Forelimb muscle (tissue), 1 donor: ENCODE results near the gene SELENOI. TPM values are rescaled to one million over a fixed set of nuclear protein-coding genes. Genes with fewer than 3 reads are reported as not detected.
"Not testable (repeated sequence)": the region's sequence is repeated elsewhere in the genome, so short reads cannot be mapped to it uniquely, and the experiment has no call there.

Experiments
- DNase-seq: peaks from one replicate; pipeline ENCODE4 v3.0.0-alpha.2; 2013; ENCODE audit warnings: low read depth
- polyA plus RNA-seq: library from polyadenylated mRNA; unstranded; fragments of 120-200 nt; gene quantifications from one replicate; pipeline ENCODE4 v1.2.1, GENCODE V29; 2013; ENCODE audit not compliant: insufficient read length

The SELENOI gene
- polyA plus RNA-seq, 1 donor = 10.4 TPM

DNA sequence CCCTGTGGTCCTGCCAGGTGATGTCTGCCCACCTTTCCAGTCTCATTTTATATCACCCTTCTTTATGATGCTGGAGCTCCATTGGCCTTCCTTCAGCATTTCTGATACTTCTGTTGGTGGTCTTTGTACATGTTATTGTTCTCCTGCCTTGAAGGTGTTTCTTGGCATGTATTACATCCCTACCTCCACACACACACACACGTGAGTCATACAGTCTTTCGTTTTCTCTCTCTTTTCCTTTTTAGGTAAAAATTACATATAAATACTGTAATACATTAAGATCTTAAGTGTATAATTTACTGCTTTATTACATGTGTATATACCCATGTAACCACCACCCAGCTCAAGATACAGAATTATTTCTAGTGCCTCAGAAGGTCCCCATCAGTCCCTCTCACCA, 10.8 kb downstream of the SELENOI start:
- no peak for DNase-seq

DNA sequence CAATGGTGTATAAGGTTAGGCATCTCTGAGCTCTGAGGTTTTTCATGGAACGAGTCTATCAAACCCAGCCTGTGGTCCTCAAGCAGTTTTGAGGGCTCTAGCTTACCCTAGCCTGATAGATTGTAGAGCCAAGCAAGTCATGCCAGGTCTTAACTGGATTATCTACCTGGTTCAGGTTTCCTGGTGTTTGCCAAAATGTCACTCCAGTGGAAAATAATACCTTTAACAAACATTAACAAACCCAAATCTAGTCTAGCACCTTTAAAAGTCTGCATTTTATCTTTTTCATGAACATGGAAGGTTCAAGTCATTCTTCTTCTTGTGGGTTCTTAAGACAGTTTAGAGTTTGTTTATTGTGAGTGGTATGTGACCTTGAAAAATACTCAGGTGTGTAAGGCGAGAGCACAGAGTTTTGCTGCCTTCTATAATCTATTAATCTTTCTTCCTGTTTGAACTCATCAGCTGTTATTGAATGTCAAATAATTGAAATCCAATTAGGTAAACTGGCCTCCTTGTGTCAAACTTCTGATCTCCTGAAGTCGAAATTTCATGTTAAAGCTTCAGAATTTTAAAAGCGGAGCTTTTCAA, 14.0 kb downstream of the SELENOI start:
- DNase-seq = no peak

DNA sequence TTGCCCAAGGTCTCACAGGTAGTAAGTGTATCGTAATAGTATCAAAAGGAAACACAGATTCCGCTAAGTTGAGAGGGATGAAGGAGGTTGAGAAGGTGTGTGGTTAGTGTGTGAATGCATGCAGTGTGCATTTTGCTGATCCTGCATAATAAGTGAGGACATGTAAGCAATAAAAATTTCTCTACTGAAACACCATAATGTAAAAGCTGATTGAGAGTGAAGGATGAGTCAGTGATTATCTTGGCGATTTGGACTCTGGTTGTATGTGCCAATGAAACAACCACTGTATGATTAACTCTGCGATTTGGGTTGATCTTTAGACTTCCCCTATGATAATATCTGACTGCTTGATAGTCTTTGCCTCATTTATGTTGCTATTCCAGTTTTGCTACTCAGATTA, 17.4 kb downstream of the SELENOI start:
- no peak for DNase-seq

DNA sequence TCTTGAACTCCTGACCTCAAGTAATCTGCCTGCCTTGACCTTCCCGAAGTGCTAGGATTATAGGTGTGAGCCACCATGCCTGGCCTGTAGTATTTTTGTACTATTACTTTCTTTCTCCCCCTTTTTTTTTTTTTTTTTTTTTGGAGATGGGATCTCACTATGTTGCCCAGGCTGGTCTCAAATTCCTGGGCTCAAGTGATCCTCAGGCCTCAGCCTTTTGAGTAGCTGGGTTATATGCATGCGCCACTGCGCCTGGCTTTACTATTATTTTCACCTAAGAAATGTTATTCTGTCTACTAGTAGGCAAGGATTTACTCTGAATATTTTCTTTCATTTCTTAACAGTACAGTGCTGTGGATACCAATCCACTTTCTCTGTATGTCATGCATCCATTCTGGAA, 18.0 kb downstream of the SELENOI start:
- DNase-seq = no peak

DNA sequence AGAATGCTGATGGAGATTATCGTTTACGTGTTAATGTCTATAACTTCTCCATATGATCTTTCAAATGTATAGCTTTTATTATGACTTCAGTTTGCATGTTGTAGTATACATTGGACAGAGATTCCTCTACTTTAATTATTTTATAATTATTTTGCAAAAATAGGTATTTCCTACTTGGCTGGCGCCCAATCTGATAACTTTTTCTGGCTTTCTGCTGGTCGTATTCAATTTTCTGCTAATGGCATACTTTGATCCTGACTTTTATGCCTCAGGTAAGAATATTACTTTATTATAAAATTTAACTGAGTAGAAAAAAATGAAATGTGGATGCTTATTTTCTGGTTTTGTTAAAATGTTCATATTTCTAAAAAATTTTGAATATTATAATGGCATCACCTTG, 18.7 kb downstream of the SELENOI start:
- DNase-seq = no peak

DNA sequence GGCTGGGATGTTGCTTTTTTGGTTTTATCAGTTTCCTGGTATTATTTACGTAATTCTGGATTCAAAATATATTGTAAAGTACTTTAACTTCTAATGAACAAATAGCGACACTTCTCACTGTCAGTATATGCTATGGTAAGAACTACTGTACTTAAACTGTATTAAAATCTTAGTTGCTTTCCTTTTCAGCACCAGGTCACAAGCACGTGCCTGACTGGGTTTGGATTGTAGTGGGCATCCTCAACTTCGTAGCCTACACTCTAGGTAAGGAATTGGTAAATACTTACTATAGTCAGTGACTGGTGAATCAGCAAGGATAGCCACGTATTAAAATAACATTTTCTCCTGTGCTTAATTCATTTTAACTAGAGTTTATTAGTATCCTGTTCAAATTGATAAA, 21.0 kb downstream of the SELENOI start:
- no peak for DNase-seq

DNA sequence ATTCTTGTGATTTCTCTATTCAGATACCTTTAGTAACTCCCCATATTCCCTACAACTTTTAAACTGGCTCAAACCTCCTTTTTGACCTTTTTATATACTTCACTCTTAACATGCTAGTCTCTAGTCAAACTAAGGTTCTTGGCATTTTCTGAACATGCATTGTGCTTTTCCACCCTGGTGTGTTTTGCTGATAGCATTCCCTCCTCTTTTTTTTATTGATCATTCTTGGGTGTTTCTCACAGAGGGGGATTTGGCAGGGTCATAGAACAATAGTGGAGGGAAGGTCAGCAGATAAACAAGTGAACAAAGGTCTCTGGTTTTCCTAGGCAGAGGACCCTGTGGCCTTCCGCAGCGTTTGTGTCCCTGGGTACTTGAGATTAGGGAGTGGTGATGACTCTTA, 23.7 kb downstream of the SELENOI start:
- DNase-seq = not testable (repeated sequence)

DNA sequence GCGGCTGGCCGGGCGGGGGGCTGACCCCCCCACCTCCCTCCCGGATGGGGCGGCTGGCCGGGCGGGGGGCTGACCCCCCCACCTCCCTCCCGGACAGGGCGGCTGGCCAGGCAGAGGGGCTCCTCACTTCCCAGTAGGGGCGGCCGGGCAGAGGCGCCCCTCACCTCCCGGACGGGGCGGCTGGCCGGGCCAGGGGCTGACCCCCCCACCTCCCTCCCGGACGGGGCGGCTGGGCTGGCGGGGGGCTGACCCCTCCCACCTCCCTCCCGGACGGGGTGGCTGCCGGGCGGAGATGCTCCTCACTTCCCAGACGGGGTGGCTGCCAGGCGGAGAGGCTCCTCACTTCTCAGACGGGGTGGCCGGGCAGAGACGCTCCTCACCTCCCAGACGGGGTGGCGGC, 25.0 kb downstream of the SELENOI start:
- DNase-seq = not testable (repeated sequence)

DNA sequence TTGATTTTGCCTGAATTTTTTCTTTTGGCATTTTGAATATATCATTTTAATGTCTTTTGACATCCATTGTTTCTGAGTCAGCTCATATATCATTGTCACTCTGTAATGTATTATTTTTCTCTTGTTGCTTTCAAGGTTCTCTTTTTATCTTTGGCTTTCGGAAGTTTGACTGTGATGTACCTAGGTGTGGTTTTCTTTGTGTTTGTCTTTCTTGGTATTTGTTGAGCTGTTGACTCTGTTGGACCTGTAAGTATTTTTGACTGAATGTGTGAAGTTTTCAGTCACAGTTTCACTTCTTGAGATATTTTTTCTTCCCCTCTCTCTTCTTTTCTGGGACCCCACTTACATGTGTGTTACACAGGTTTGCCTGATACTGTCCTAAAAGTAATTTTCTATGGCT, 30.9 kb downstream of the SELENOI start:
- no peak for DNase-seq

DNA sequence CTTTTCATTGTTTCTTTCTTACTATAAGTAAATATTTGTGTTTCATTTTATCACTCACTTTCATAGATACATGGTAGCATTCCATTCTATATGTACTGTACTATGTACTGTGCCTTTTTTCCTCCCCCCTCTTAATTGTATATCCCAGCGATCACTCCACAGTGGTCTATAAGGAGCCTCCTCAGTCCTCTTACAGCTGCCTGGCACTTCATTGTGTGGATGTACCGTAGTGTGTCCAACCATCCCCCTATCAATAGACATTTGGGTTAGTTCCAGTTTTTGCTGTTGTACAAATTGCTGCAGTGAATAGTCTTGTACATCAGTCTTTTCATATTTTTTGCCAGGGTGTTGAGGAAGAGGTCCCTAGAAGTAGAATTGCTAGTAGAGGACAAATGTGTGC, 34.3 kb downstream of the SELENOI start:
- no peak for DNase-seq

DNA sequence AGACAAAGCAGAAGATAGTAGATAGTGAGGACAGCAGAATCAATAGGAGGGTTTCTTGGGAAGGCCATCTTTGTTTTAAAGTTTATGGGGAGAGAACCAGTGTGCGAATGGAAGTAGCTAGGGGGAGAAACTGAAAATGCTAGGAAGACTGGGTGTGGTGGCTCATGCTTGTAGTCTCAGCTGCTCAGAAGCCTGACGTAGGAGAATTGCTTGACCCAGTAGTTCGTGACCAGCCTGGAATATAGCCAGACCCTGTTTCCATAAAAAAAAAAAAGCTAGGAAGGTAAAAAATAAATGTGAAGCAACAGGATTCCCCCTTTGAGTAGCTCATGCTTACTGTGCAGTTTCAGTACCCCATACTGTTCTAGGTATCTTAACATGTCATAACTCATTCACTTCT, 36.6 kb downstream of the SELENOI start:
- no peak for DNase-seq

DNA sequence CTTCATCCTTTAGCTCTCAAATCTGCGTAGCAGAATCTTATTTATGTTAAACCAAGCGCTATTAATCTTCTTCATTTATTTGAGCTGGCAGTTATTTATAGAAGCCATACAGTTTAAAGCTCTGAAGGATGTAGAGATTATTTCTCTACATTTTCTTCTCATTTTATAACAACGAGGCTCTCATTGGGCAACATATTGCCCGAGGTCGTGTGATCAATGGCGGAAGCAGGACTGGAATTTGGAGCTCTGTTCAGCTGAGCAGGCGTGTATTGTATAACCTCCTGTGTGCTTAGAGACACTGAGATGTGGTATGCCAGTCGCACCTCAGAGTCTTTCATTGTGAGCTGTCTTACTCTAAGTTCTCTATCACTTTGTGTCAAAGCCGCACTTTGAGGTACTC, 38.2 kb downstream of the SELENOI start:
- DNase-seq = no peak

DNA sequence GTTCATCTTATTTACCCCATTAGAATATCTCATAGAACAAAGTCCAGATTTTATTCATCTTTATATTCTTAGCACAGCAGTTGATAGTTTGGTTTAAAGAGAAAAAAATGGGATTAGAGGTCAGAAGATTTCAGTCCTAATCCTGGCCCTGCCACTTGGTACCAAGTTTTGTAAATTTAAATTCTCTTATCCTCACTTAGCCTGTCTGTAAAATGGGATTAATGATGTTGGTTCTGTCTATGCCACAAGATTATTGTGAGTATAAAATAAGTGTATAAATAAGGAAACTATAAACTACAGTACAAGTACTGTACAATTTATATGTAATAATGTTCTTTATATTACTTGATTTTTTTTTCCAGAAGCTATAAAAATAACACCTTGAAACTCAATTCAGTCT, 38.7 kb downstream of the SELENOI start:
- DNase-seq = no peak

DNA sequence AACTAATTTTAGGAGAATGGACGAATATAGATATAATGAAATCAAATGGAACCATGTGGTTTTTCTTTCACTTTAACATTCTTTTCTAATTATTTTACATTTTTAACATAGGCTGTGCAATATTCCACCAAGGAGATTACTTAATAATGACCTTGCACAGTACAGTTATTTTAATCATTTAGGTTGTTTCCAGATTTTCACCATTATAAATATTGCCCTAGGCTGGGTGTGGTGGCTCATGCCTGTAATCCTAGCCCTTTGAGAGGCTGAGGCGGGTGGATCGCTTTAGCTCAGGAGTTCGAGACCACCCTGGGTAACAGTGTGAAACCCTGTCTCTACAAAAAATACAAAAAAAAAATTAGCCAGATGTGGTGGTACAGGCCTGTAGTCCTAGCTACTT, 41.2 kb downstream of the SELENOI start:
- DNase-seq = no peak

DNA sequence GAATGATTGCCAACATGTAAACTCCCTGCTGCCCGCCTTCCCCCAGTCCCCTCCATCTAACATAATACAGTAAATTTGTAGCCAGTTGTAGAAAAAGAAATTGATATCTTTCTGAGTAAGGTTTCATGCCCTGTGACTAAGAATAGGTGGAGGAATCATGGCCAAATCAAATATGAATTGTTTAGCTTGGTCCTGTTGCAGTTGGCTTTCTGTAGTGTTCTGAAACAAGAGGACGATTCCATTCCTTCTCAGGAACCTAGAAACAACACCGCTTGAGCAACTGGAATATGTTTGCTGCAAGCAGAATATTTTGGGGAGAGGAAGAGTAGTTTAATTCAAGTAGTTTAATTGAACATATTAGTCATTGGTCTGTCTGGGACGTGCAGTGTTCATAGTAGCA, 48.8 kb downstream of the SELENOI start:
- no peak for DNase-seq

DNA sequence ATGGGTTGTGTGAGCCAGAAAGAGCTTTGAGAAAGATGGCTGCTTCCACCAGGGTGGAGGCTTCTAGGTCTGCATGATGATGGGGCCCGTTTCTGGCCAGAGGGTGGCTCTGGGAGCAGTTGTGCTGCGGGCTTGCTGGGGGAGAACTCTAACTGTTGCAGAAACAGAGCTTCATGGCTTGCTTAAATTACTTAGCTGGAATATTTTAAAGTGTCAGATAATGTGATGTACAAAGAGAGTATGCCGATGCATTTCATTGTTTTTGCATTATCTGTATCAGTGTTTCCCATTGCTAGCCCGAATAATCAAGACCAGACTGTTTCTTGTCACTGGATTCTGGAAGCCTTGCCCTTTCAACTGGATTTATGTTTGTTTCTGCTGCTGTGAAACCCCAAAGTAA, 49.5 kb downstream of the SELENOI start:
- no peak for DNase-seq

DNA sequence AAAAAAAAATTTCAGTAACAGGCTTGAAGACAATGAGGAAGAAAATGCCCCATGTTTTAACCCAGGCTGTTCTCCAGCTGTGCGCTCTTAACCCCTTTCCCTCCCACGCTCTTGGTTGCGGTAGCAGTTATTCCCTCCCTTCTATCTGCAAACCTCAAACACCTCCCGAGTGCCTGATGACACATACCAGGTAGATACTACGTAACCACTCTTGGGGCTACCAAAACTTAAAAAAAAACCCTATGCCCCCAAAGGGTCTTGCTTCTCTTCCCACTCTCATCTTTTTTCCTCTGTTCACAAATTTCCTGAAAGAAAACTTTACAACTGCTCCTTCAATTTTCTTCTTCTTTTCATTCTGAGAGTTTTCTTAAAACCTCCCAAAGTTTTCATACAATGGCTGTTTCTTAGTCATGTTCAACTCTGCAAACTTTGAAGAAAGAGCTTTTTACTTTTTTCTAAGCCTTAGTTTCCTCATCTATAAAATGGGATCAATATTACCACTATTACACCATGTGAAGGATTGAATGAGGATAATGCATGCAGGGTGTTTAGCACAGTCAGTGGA, 50.9 kb downstream of the SELENOI start:
- DNase-seq = no peak

DNA sequence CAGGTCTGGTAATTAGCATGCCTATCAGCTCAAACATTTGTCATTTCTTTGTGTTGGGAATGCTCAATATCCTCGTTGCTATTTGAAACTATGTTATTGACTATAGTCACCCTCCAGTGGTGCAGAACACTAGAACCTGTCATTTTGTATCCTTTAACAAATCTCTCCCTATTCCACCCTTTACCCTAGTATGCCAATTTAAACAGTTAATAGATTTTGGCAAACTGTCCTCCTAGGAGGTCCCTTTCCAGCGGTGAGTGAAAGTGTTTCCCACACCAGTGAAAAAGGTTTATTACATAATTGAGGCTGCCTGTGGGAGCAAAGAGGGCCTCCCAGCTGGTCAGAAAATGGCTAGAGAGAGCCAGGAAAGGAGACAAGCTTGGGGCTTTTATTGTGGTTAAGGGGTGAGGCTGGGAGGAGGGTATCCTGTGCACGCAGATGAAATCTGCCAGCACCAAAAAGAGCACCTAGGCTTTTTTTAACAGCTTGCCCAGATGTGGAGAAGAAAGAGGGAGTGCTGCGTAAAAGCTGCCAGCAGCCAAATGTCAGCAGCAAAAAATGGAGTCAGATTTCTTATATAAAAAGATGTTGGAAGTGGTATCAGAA, 53.9 kb downstream of the SELENOI start:
- no peak for DNase-seq

DNA sequence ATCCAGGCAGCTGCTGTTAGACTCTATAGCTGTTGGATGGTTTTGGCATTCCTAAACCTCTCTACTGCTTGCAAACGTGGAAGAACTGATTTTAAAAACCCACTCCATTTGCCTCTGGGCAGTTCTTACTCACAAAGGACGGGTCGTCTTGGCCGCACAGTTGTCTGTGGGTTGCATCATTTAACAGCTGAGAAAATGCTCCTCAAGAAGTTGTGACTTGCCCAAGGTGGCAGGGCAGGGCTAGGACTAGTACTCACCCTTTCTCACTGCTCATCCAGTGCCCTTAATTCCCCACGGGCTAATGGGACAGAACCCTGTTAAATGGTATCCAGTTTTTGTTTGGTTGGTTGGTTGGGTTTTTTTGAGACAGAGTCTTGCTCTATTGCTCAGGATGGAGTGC, 54.8 kb downstream of the SELENOI start:
- DNase-seq = no peak

DNA sequence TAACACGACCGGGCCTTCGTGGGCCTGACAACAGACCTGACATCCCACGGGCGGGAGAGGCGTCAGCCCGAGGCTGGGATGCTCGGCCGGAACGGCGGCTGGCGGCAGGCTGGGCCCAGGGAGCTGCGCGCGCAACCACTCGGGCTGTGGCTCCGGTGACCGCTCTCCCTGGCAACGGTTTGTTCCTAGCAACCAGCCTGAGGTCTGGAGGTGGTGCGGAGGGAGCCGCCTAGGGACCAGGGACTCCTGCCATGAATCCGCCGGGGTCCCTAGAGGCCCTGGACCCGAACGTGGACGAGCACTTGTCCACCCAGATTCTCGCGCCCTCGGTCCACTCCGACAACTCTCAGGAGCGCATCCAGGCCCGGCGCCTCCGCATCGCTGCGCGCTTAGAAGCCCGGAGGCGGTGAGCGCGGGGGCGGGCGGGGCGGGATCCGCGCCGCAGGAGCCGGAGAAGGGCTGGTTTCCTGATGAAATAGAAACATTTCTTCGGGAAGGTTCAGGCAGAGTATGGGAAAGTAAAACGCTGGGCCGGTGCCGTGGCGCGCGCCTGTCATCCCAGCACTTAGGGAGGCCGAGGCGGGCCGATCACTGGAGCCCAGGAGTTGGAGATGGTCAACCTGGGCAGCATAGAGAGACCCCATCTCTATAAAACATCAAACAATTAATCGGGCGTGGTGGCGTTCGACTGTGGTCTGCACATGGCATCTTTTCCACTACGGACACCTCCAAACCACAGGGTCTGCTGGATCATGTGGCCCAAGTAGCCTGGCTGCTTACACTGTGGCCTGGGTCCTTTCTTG, 56.0 kb downstream of the SELENOI start, which contains the start of gene DRC1:
Gene DRC1 (plus strand): TSS at position 182 of the 803 bp plus-strand sequence. CDS start 70 bp downstream, at position 252.
- peak; percentile 19 for DNase-seq

DNA sequence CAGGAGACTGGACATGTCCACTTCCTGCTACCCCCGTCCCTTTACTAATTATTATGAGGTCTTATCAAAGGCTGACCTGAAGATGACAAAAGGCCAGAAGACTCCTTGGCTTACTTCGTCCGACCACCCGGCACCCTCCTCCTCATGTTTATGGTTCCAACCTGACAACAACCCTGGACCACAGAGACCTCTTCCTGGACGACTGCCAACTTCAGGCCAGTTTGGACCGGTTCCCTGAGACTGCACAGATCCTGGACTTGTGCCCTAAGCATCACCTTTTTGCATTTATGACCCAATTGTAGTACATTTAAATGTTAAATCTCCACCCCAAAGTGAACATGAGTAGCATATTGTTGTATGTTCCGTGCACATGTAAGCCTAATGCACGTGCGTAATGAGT, 61.6 kb downstream of the SELENOI start:
- no peak for DNase-seq

DNA sequence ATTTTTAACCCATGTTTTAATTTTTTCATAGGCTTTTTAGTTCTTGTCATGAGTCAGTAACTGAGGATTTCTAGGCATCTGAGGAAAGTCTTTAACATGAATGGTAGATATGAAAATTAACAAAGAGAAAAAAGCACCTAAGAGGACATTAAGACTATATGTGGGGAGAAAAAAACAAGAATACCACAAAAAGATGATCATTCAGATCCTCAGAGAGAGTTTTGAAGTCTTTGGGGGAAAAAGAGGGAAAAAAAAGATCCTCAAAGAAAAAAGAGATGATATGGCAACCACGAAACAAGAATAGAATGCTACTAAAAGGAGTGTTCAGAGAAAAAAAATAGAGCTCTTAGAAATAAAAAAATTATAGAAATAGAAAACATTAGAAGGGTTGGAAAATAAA, 63.8 kb downstream of the SELENOI start:
- no peak for DNase-seq

DNA sequence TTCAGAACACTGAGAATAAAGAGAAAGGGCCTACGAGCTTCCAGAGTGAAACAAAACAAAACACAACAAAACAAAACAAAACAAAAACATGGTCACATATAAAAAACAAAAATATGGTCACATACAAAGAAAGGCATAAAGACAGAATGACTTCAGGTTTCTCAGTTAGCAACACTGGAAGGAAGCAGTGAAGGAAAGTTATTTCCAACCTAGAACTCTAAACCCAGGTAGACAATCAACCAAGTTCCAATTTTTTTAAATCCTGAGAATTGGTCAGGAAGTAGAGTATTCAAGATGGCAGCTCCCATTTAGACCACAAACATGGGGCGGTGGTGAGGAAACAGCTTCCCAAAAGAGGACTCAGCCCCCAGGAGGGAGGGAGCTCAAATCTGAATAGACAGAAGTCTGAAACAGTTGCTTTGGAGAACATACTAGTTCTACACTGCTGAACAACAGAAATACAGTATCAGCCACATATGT, 64.9 kb downstream of the SELENOI start:
- no peak for DNase-seq
